ENCODE measurements around the gene AUNIP.

Gene AUNIP

GRCh38 chr1:25888426-25888987 lies 29.2 kb upstream of the AUNIP start:
- DNase-seq (ENCODE audit: low read depth): no peak

GRCh38 chr1:25885602-25886001 lies 26.3 kb upstream of the AUNIP start:
- DNase-seq (ENCODE audit: low read depth): no peak

- DNase-seq (ENCODE audit: low read depth): no peak
Measured at GRCh38 chr1:25881266-25881665, 22.0 kb upstream of the AUNIP start.

- DNase-seq (ENCODE audit: low read depth): no peak
Measured at GRCh38 chr1:25880518-25880917, 21.3 kb upstream of the AUNIP start.

- DNase-seq (ENCODE audit: low read depth): no peak
Measured at GRCh38 chr1:25879675-25880074, 20.4 kb upstream of the AUNIP start.

GRCh38 chr1:25878690-25879089 lies 19.4 kb upstream of the AUNIP start:
- no peak for DNase-seq (ENCODE audit: low read depth)

GRCh38 chr1:25877155-25877554 lies 17.9 kb upstream of the AUNIP start:
- DNase-seq (ENCODE audit: low read depth): no peak

GRCh38 chr1:25876693-25877077 lies 17.4 kb upstream of the AUNIP start:
- DNase-seq (ENCODE audit: low read depth): no peak

GRCh38 chr1:25875856-25876692 lies 16.8 kb upstream of the AUNIP start:
- no peak for DNase-seq (ENCODE audit: low read depth)

- peak; percentile 39 for DNase-seq (ENCODE audit: low read depth)
Measured at GRCh38 chr1:25875154-25875855, 16.0 kb upstream of the AUNIP start, which contains the start of gene PAQR7. Gene PAQR7, minus strand, starts transcription at chr1:25875708. Its CDS starts 11,869 bp downstream, at chr1:25863839.

GRCh38 chr1:25874635-25875153 lies 15.4 kb upstream of the AUNIP start:
- DNase-seq (ENCODE audit: low read depth): no peak

- DNase-seq (ENCODE audit: low read depth): no peak
Measured at GRCh38 chr1:25874209-25874608, 15.0 kb upstream of the AUNIP start.

- no peak for DNase-seq (ENCODE audit: low read depth)
Measured at GRCh38 chr1:25873120-25873519, 13.9 kb upstream of the AUNIP start.

GRCh38 chr1:25872713-25873112 lies 13.5 kb upstream of the AUNIP start:
- no peak for DNase-seq (ENCODE audit: low read depth)

GRCh38 chr1:25871704-25872494 lies 12.6 kb upstream of the AUNIP start:
- no peak for DNase-seq (ENCODE audit: low read depth)

- DNase-seq (ENCODE audit: low read depth): no peak
Measured at GRCh38 chr1:25871086-25871703, 11.9 kb upstream of the AUNIP start.

- DNase-seq (ENCODE audit: low read depth): no peak
Measured at GRCh38 chr1:25870614-25871013, 11.4 kb upstream of the AUNIP start.

- DNase-seq (ENCODE audit: low read depth): no peak
Measured at GRCh38 chr1:25869909-25870606, 10.8 kb upstream of the AUNIP start.

GRCh38 chr1:25867210-25867991 lies 8.1 kb upstream of the AUNIP start:
- DNase-seq (ENCODE audit: low read depth): no peak

GRCh38 chr1:25866288-25866687 lies 7.0 kb upstream of the AUNIP start:
- DNase-seq (ENCODE audit: low read depth): no peak

All from activated T-cell treated with anti-CD3 and anti-CD28 coated beads for 1 hour (primary cell).